HG03460 (cell line): ENCODE measurements around the gene ZNHIT1.
"Not testable (repeated sequence)": the region's sequence is repeated elsewhere in the genome, so short reads cannot be mapped to it uniquely, and the experiment has no call there.

Source experiments
- ATAC-seq: cut with Tn5 transposase; IDR thresholded peaks from one replicate; pipeline ENCODE4 v1.9.1; 2021; ENCODE audit not compliant: unreplicated experiment

Gene ZNHIT1

DNA sequence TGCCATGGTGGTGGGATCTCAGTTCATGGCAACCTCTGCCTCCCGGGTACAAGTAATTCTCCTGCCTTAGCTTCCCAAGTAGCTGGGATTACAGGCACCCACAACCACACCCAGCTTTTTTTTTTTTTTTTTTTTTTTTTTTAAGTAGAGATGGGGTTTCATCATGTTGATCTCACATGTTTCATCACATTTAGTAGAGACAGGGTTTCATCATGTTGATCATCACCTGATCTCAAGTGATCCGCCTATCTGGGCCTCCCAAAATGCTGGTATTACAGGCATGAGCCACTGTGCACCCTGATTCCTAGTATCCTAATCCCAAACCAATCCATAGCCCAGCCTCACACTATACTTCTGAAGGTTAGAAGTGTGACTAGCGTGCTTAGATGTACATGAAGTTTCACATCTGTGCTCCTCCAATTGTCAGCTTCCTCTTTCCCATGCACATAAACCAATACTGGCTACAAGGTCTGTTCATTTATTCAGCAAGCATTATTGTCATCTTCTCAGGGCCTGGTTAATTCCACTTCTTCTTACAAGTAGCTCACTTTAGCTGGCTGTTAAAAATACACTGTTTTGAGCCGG lies 31.0 kb upstream of the ZNHIT1 start:
- ATAC-seq = no peak

- ATAC-seq = no peak
Observed at GRCh38 chr7:101189109-101189508, 28.9 kb upstream of the ZNHIT1 start.

DNA sequence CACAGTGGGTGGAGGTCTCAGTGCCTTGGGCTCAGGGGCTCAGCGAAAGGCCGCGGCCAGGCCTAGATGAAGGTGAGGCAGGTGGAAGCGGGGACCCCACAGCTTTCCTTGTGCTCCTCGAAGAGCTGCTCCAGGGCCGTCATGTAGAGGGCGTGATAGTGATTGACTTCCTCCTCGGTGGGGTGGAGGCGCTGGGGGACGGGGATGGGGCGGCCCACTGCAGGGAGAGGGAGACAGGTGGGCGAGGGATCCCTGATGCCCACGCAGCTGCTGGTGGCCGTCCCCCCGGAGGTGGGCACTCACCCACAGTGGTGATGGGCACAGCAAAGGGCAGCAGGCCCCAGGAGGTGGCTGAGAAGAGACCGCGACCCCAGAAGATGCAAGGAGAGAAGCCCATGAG lies 22.1 kb upstream of the ZNHIT1 start:
- no peak for ATAC-seq

DNA sequence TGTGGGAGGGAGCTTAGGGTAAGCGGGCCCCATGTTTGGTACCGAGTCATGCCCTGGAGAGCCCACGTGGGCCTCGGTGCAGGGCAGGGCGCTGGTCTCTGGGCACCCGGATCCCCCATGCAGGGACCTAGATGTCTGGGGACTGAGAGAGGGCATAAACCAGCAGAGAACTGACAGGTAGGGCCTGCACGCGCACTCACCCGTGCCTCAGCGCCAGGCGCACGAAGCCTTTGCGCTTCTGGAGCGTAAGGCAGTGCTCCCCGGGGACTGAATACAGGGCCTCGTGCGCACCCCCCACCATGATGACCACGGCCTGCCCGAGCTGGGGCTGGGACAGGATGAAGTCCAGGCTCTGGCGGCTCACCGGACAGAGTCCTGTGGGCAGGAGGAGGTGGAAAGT lies 20.0 kb upstream of the ZNHIT1 start:
- no peak for ATAC-seq

GRCh38 chr7:101198476-101198875 lies 19.5 kb upstream of the ZNHIT1 start:
- no peak for ATAC-seq

DNA sequence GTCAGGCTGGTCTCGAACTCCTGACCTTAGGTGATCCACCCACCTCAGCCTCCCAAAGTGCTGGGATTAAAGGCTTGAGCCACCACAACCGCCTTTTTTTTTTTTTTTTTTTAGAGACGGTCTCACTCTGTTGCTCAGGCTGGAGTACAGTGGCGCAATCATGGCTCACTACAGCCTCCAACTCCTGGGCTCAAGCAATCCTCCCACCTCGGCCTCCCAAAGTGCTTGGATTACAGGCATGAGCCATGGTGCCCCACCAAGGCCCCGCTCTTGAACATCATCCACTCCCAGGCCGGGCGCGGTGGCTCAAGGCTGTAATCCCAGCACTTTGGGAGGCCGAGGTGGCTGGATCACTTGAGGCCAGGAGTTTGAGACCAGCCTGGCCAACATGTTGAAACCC lies 18.4 kb upstream of the ZNHIT1 start:
- ATAC-seq = not testable (repeated sequence)

DNA sequence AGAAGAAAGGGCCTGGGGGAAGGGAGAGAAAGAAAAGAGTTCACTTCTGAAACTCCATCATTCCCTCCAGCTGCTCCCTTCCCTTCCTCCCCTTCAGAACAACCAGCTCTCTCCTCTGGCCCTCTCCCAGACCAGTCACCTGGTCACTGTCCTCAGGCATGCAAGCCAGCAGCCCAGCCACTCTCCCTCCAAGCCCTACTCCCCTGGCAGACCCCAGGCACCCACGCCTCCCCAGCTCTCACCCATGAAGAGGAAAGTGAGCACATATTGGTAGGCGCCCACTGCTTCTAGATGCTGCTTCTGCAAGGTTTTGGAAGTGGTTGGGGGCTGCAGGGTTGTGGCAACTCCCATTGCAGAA lies 17.5 kb upstream of the ZNHIT1 start:
- ATAC-seq = no peak

DNA sequence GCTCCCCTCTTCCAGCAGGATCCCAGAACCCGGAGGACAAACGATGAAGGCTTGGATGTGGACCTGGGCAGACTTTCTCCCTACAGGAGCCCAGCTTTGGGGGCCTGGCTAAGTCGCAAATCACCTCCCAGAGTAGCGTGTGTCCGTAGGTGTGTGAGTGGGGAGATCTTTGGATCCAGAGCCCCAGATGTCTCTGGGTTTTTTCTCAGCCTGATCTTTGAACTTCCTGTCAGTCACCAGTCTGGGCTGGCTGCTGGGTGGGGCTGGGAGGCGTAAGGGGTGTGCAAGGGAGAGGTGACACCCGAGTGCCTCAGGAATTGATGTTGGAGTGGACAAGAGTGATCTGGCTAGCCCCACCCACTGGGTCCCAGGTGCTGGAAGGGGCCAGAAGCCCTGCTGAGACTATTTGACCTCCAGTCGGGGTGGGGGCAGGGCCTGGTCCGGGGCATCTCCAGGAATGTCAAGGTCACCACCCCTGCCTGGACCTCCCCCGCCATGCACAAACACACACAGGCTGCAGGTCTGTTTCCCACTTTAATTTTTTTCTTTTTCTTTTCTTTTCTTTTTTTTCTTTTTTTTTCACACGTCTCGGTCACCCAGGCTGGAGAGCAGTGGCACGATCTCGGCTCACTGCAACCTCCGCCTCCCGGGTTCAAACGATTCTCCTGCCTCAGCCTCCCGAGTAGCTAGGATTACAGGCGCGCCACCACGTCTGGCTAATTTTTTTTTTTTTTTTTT lies 16.9 kb upstream of the ZNHIT1 start, which contains the start of gene MOGAT3:
Gene MOGAT3 (minus strand): TSS at position 175 of the 738 bp plus-strand sequence. CDS start 182 bp downstream, outside the sequence.
- ATAC-seq = no peak

- no peak for ATAC-seq
Observed at GRCh38 chr7:101201695-101202602, 16.0 kb upstream of the ZNHIT1 start.

DNA sequence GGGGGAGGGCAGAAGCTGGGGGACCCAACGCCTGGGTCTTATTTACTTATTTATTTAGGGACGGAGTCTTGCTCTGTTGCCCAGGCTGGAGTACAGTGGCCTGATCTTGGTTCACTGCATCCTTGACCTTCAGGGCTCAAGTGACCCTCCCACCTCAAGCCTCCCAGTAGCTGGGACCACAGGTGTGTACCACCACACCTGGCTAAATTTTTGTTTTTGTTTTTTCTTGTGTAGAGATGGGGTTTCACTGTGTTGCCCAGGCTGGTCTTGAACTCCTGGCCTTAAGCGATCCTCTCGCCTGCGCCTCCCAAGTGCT lies 15.4 kb upstream of the ZNHIT1 start:
- no peak for ATAC-seq

DNA sequence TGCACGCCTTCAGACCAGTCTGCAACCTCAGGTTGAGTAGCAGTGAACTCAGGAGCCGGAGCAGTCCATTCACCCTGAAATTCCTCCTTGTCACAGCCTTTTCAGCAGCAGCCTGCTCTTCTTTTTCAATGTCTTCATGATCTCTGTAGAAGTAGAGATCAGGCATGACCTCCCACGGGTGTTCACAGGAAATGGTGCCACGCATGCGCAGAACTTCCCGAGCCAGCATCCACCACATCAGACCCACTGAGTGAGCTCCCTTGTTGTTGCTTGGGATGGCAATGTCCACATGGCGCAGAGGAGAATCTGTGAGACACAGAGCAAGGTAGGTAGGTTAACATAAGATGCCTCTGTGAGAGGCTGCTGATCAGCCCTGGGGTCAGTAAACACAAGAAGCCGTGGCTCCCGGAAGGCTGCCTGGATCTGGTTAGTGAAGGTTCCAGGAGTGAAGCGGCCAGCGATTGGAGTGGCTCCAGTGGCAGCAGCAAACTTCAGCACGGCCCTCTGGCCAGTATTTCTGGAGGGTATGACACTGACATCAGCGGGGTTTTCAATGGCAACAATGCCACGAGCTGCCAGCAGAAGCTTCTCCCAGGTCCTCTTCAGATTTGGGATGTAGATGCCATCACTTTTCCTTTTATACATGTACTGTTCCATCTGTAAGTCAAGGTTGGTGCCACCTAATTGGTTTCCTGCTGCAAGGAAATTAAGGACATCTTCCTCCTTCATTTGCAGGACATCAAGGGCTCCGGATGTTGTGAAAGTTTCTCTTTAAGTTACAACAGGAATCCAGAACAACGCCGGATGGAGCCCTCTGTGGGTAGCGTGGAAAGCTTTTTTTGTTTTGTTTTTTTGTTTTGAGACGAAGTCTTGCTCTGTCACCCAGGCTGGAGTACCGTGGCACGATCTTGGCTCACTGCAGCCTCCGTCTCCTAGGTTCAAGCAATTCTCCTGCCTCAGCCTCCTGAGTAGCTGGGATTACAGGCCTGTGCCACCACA lies 13.9 kb upstream of the ZNHIT1 start:
- not testable (repeated sequence) for ATAC-seq

- no peak for ATAC-seq
Observed at GRCh38 chr7:101205901-101206664, 11.9 kb upstream of the ZNHIT1 start.

DNA sequence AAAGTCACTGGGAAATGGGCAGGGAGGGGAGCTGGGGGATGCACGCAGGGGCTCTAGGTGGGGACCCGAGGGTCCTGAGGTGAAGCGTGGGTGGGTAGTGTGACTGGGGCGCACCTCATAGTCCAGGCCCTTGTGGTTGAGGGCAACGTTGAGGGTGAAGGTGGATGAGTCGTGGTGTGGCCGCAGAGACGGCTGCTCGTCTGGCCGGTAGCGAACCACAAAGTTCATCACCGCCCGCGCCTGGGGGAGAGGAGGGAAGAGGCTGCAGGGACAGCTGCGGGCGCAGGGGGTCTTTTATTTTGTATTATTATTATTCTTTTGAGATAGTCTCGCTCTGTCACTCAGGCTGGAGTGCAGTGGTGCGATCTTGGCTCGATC lies 11.3 kb upstream of the ZNHIT1 start:
- no peak for ATAC-seq

GRCh38 chr7:101207459-101207858 lies 10.5 kb upstream of the ZNHIT1 start:
- ATAC-seq = no peak

DNA sequence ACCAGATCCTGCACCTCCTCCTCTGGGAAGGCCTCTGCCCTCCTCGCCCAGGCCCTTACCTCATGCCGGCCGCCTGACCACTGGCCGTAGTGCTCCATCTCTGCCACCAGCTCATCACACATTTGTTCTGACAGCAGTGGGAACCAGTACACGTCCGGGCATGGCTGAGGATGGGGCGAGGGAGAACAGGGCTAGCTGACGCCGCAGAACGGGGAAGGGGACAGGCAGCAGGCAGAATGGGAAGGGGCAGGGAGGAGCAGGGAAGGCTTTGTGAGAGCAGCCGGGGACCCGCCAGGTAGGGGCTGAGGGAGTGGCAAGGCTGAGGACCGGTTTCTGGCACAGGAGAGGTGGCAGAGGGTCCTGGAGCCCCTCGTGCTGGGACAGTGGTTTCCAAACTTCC lies 9.2 kb upstream of the ZNHIT1 start:
- no peak for ATAC-seq

DNA sequence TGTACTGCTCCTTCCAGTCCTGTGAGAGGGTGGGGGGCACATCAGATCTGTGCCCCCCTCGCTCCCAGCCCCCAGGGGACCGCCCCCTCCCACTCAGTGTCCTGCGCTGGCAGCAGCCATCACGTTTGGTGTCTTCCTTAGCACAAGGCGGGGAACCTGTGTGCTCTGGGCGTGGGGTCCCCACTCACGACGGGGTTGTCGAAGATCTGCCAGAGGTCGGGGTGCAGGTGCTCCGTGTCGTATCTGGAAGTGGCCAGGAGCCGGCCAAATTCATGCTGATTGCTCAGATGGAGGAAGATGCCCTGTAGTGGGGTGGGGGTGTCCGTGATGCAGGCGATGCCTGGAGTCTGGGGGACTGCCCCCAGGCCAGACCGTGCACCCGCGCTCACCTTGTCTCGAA lies 7.8 kb upstream of the ZNHIT1 start:
- no peak for ATAC-seq

DNA sequence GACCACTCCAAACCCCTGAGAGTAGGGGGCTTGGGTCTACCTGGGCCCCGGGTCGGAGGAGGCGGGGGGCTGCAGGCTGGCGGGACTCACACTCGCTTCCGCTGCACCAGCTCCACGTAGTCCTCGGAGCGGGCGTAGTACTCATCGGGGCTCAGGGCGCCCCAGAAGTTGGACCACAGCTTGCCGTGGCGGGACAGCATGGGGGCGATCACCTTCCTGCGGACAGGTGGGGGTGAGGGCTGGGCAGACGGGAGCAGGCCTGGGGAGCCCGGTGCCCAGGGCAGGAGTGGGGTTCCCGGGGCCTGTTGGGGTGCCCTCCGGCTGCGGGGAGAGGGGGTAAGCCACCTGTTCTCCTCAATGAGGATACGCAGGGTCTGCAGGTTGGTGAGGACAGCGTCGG lies 6.5 kb upstream of the ZNHIT1 start:
- ATAC-seq = no peak

DNA sequence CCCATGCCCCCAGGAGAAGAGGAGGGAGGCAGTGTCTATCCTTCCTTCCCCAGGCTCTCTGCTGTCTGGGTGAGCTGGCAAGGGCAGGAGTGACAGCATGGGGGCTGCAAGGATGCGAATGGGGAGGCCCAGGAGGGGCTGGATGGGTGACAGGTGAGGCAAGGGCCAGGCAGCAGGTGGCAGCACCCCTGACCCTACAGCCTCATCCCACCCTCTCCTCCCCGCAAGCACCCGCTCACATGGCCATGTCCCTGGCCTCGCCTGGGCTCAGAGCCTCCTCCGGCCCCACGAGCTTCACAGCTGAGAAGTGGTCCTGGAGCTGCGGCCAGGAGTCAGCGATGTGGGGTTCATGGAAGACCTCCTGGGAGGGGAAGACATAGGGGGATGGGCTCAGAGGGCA lies 6.0 kb upstream of the ZNHIT1 start:
- ATAC-seq = no peak

DNA sequence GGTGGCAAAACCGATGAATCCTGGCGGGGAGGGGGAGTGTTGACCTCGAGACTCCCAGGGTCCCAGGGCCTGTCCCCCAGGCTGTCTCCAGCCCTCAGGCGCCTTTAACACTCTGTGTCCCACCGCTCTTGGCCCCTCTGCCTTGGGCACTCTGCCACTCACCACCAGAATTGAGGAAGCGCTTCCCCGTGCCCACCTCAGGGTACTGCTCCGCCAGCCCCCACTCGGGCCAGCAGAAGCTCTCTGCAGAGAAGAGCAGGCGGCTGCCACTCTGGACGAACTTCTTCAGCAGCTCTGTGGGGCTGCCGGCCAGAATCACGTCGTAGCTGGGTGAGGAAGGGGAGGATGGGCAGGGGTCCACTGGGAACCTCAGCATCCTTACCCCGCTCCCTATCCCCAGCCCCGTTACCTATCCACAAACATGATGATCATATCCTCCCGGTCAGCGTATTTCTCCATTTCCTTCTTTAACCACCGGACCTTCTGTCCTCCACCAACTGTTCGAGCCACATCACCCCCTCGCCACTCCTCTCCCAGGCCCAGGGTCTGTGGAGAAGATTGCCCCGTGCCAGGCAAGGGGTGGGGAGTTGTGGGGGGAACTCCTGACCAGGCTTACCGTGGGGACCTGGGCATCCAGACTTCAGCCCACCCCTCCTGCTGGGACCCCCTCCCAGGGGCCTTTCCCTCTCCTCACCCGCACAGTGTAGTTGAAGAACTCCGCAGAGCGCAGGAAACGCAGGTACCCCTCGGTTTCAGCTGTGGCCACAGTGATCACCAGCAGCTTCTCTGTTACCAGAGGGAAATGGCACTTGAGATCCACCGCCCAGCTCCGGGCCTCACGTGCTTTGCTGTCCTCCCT lies 1.7 kb upstream of the ZNHIT1 start:
- no peak for ATAC-seq
